HepG2 (cell line): ENCODE data around the gene TFEB. TPM values are rescaled to one million over a fixed set of nuclear protein-coding genes. Genes with fewer than 3 reads are reported as not detected.

Source experiments
- ASH2L ChIP-seq: fragments of 300-600, 200-600 bp; sonication (generic); IDR thresholded peaks from 2 replicates; pipeline ENCODE4 v1.7.0; 2017; ENCODE audit warnings: low read depth, mild to moderate bottlenecking, moderate library complexity, mixed read lengths, low read length; ENCODE audit not compliant: insufficient read length
- EP300 ChIP-seq, 3 experiments: sonication (generic) in 1 of 3; formaldehyde crosslinking in 1 of 3; IDR thresholded peaks; 2 replicates each; pipeline versions ENCODE4 v1.5.1 to v1.6.1; 2011 to 2020; ENCODE audit warnings: low read depth in 2 of 3, low read length in 2 of 3, borderline replicate concordance in 1 of 3, improper control_type of control experiment in 1 of 3, mild to moderate bottlenecking in 1 of 3, missing genetic modification reagents in 1 of 3, moderate library complexity in 1 of 3
- FLYWCH1 ChIP-seq: sonication (generic); formaldehyde crosslinking; IDR thresholded peaks from 2 replicates; pipeline ENCODE4 v1.8.1; 2023; ENCODE audit warnings: mild to moderate bottlenecking, missing genetic modification reagents
- FOXK2 ChIP-seq: fragments of 450-650 bp; IDR thresholded peaks from 2 replicates; pipeline ENCODE4 v1.6.1; 2016
- HDAC1 ChIP-seq: sonication (generic); formaldehyde crosslinking; IDR thresholded peaks from 2 replicates; pipeline ENCODE4 v1.5.1; 2020; ENCODE audit warnings: mild to moderate bottlenecking, missing genetic modification reagents
- IRF9 ChIP-seq: sonication (generic); formaldehyde crosslinking; IDR thresholded peaks from 2 replicates; pipeline ENCODE4 v1.8.0; 2022; ENCODE audit warnings: missing genetic modification reagents, mild to moderate bottlenecking, borderline replicate concordance
- MYPOP ChIP-seq: sonication (generic); formaldehyde crosslinking; IDR thresholded peaks from 2 replicates; pipeline ENCODE4 v1.8.1; 2023; ENCODE audit warnings: mild to moderate bottlenecking, moderate library complexity, missing genetic modification reagents
- NR2F1 ChIP-seq, 2 experiments: fragments of 450-650 bp in 1 of 2; formaldehyde crosslinking in 1 of 2; IDR thresholded peaks; 2 replicates each; pipeline versions ENCODE4 v1.5.0 to v1.6.1; 2016 to 2020; ENCODE audit warnings: mild to moderate bottlenecking in 1 of 2, missing compliant biosample characterization in 1 of 2, missing genetic modification reagents in 1 of 2, moderate library complexity in 1 of 2
- REL ChIP-seq: sonication (generic); formaldehyde crosslinking; conservative IDR thresholded peaks from 2 replicates; pipeline ENCODE4 v1.8.0; 2022; ENCODE audit warnings: mild to moderate bottlenecking, missing genetic modification reagents, moderate library complexity
- SALL2 ChIP-seq: sonication (generic); formaldehyde crosslinking; IDR thresholded peaks from 2 replicates; pipeline ENCODE4 v1.8.1; 2023; ENCODE audit warnings: mild to moderate bottlenecking, missing genetic modification reagents, inconsistent platforms
- TBL1XR1 ChIP-seq: fragments of 150-350 bp; IDR thresholded peaks from 2 replicates; pipeline ENCODE4 v1.6.1; 2014; ENCODE audit warnings: borderline replicate concordance, low read length; ENCODE audit not compliant: partially characterized antibody
- ZBTB43 ChIP-seq: sonication (generic); formaldehyde crosslinking; conservative IDR thresholded peaks from 2 replicates; pipeline ENCODE4 v1.4.0; 2020; ENCODE audit warnings: missing genetic modification reagents
- ZBTB8A ChIP-seq: sonication (generic); formaldehyde crosslinking; IDR thresholded peaks from 2 replicates; pipeline ENCODE4 v1.4.0; 2020; ENCODE audit warnings: mild to moderate bottlenecking, low read depth, missing genetic modification reagents, borderline replicate concordance
- ZC3H13 ChIP-seq: sonication (generic); formaldehyde crosslinking; IDR thresholded peaks from 2 replicates; pipeline ENCODE4 v1.8.1; 2023; ENCODE audit warnings: mild to moderate bottlenecking, missing genetic modification reagents, moderate library complexity
- ZEB1 ChIP-seq: IDR thresholded peaks from 2 replicates; pipeline ENCODE4 v1.6.1; 2012; ENCODE audit warnings: mild to moderate bottlenecking, low read depth, inconsistent platforms; ENCODE audit not compliant: insufficient replicate concordance
- ZNF326 ChIP-seq: sonication (generic); formaldehyde crosslinking; IDR thresholded peaks from 2 replicates; pipeline ENCODE4 v1.4.0; 2020; ENCODE audit warnings: missing genetic modification reagents, borderline replicate concordance
- ZNF549 ChIP-seq: sonication (generic); formaldehyde crosslinking; IDR thresholded peaks from 2 replicates; pipeline ENCODE4 v1.5.0; 2020; ENCODE audit warnings: missing genetic modification reagents
- ZNF616 ChIP-seq: sonication (generic); formaldehyde crosslinking; IDR thresholded peaks from 2 replicates; pipeline ENCODE4 v1.5.0; 2020; ENCODE audit warnings: low read depth, mild to moderate bottlenecking, missing genetic modification reagents
- polyA plus RNA-seq, 8 experiments: library from polyadenylated mRNA; depleted of rRNA in 3 of 8; stranded (reverse) in 7 of 8; unstranded in 1 of 8; fragments of >200 nt; fragmentation: Illumina TruSeq in 4 of 8; extraction: Trizol in 4 of 8; gene quantifications; 2 replicates each; pipeline versions ENCODE4 v1.2.1 to v1.2.3, GENCODE V29; 2011 to 2016; ENCODE audit warnings: low read depth in 4 of 8, missing spikeins in 1 of 8, mixed read lengths in 1 of 8; ENCODE audit not compliant: insufficient read depth in 1 of 8
- total RNA-seq, 5 experiments: library from RNA; depleted of rRNA; stranded (reverse); fragments of >200 nt; fragmentation: Illumina TruSeq; extraction: Trizol; gene quantifications; 2 replicates each; pipeline ENCODE4 v1.2.3, GENCODE V29; 2016; ENCODE audit warnings: low read depth in 1 of 5
- TF ChIP-seq, protein P1 (sequence below): sonication (generic); formaldehyde crosslinking; IDR thresholded peaks from 2 replicates; pipeline ENCODE4 v1.4.0; 2020; ENCODE audit warnings: missing genetic modification reagents
- TF ChIP-seq, protein P2 (sequence below): sonication (generic); formaldehyde crosslinking; IDR thresholded peaks from 2 replicates; pipeline ENCODE4 v1.4.0; 2020; ENCODE audit warnings: missing genetic modification reagents, mild to moderate bottlenecking, borderline replicate concordance

The TFEB gene
- total and polyA plus RNA-seq, 2 of the 13 experiments (the other 11 are each of a cell fraction or from before 2014, with no cell fraction given) = 13.3 to 18.7 TPM

- no peak for TF ChIP-seq IRF9 (CRISPR knock-in tag)
- TF ChIP-seq SALL2 (CRISPR knock-in tag) = 0 out of 2 replicates have a peak, but pooled peaks have one; percentile 53
- TF ChIP-seq ASH2L = peak; percentile 54
- TF ChIP-seq, protein P1, sequence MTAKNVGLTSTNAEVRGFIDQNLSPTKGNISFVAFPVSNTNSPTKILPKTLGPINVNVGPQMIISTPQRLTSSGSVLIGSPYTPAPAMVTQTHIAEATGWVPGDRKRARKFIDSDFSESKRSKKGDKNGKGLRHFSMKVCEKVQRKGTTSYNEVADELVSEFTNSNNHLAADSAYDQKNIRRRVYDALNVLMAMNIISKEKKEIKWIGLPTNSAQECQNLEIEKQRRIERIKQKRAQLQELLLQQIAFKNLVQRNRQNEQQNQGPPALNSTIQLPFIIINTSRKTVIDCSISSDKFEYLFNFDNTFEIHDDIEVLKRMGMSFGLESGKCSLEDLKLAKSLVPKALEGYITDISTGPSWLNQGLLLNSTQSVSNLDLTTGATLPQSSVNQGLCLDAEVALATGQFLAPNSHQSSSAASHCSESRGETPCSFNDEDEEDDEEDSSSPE (CRISPR knock-in tag) = 0 out of 2 replicates have a peak, but pooled peaks have one; percentile 26
- no peak; the same call in none of the 2 replicates for TF ChIP-seq HDAC1 (CRISPR knock-in tag)
- no peak for TF ChIP-seq ZNF549 (CRISPR knock-in tag)
- TF ChIP-seq REL (CRISPR knock-in tag) = no peak
- TF ChIP-seq ZEB1 = no peak
- no peak for TF ChIP-seq ZBTB8A (CRISPR knock-in tag)
- TF ChIP-seq NR2F1 (CRISPR knock-in tag; IDR thresholded peaks at IDR 0.05) = no peak
- no peak for TF ChIP-seq ZC3H13 (CRISPR knock-in tag)
- TF ChIP-seq ZNF326 (CRISPR knock-in tag) = no peak
- no peak for TF ChIP-seq FOXK2
- peak; percentile 48 to 66; a peak in 1 of 4 replicates for TF ChIP-seq EP300 (IDR thresholded peaks at IDR 0.05; ENCODE audit: low read depth in 2 of 2, low read length in 2 of 2)
- TF ChIP-seq EP300 (CRISPR knock-in tag; IDR thresholded peaks at IDR 0.05; ENCODE audit: borderline replicate concordance) = peak; percentile 29; the same call in 1 of the 2 replicates
- peak; percentile 47; the same call in 1 of the 2 replicates for TF ChIP-seq MYPOP (CRISPR knock-in tag)
- TF ChIP-seq FLYWCH1 (CRISPR knock-in tag) = no peak
- TF ChIP-seq ZBTB43 (CRISPR knock-in tag) = 0 out of 2 replicates have a peak, but pooled peaks have one; percentile 56
- no peak for TF ChIP-seq ZNF616
- TF ChIP-seq, protein P2, sequence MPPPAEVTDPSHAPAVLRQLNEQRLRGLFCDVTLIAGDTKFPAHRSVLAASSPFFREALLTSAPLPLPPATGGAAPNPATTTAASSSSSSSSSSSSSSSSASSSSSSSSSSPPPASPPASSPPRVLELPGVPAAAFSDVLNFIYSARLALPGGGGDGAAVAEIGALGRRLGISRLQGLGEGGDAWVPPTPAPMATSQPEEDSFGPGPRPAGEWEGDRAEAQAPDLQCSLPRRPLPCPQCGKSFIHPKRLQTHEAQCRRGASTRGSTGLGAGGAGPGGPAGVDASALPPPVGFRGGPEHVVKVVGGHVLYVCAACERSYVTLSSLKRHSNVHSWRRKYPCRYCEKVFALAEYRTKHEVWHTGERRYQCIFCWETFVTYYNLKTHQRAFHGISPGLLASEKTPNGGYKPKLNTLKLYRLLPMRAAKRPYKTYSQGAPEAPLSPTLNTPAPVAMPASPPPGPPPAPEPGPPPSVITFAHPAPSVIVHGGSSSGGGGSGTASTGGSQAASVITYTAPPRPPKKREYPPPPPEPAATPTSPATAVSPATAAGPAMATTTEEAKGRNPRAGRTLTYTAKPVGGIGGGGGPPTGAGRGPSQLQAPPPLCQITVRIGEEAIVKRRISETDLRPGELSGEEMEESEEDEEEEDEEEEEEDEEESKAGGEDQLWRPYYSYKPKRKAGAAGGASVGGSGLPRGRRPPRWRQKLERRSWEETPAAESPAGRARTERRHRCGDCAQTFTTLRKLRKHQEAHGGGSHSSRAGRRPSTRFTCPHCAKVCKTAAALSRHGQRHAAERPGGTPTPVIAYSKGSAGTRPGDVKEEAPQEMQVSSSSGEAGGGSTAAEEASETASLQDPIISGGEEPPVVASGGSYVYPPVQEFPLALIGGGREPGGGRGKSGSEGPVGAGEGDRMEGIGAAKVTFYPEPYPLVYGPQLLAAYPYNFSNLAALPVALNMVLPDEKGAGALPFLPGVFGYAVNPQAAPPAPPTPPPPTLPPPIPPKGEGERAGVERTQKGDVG (CRISPR knock-in tag) = no peak
- TF ChIP-seq TBL1XR1 = no peak
These were observed 11.7 kb downstream of the TFEB start (continued) for GRCh38 chr6:41723530-41724227.
